ENCODE measurements around the gene CA12. TPM values are rescaled to one million over a fixed set of nuclear protein-coding genes. Genes with fewer than 3 reads are reported as not detected.

Gene CA12
- total and polyA plus RNA-seq, 8 donors, result 7.5 to 49.6 (median 25.9) TPM

GRCh38 chr15:63414474-63415120 is 33.0 kb upstream of the CA12 start:
- FAIRE-seq (no peak), DNase-seq (no peak), ATAC-seq (no peak)
- H3K36me3 ChIP-seq, result no peaks in the 10 kb centered on the region
- H3K27me3 ChIP-seq, result no peaks in the 10 kb centered on the region
- H3K4me3 ChIP-seq, result no peak overlapping the region
- no peak for TF ChIP-seq CTCF (IDR thresholded peaks at IDR 0.05)
- intact Hi-C loops (cut with DNase I), result loop anchor here in 1 of 3 donors (10.0 kb wide), 1 partner anchor 120 kb away; no protein-coding TSS in a partner anchor
- no peaks in the 10 kb centered on the region for H3K9me3 ChIP-seq
- no peaks in the 10 kb centered on the region for H3K4me1 ChIP-seq
- H3K27ac ChIP-seq, result no peak overlapping the region
- WGBS, 2 donors, result 94 to 96% methylated on average over 7 of the region's 7 CpGs

- DNase-seq (no peak), ATAC-seq (no peak), FAIRE-seq (no peak)
- H3K9me3 ChIP-seq, result no peaks in the 10 kb centered on the region
- H3K27me3 ChIP-seq, result no peaks in the 10 kb centered on the region
- WGBS, 2 donors, result 91 to 96% methylated on average over 7 of the region's 7 CpGs
- no peak overlapping the region for H3K4me3 ChIP-seq
- intact Hi-C loops (cut with DNase I), result loop anchor here in 1 of 3 donors (10.0 kb wide), 1 partner anchor 118 kb away; no protein-coding TSS in a partner anchor
- TF ChIP-seq CTCF (IDR thresholded peaks at IDR 0.05), result no peak
- no peaks in the 10 kb centered on the region for H3K4me1 ChIP-seq
- no peaks in the 10 kb centered on the region for H3K36me3 ChIP-seq
- H3K27ac ChIP-seq, result no peak overlapping the region
Measured at GRCh38 chr15:63412551-63412950, 30.9 kb upstream of the CA12 start.

- DNase-seq (no peak), ATAC-seq (no peak), FAIRE-seq (no peak)
- Histone ChIP-seq H3K27ac (no peak overlapping the region), H3K4me1 (no peaks in the 10 kb centered on the region), H3K27me3 (no peaks in the 10 kb centered on the region), H3K4me3 (no peak overlapping the region), H3K36me3 (no peaks in the 10 kb centered on the region), H3K9me3 (no peaks in the 10 kb centered on the region)
- intact Hi-C loops (cut with DNase I), result loop anchor here in 1 of 3 donors (10.0 kb wide), 1 partner anchor 117 kb away; no protein-coding TSS in a partner anchor
- WGBS, 2 donors, result 90 to 91% methylated on average over 4 of the region's 4 CpGs
- no peak for TF ChIP-seq CTCF (IDR thresholded peaks at IDR 0.05)
Measured at GRCh38 chr15:63411866-63412265, 30.2 kb upstream of the CA12 start.

GRCh38 chr15:63409179-63409578 is 27.5 kb upstream of the CA12 start:
- intact Hi-C loops (cut with DNase I), result loop anchor here in 2 of 3 donors (5.0 kb wide), 2 partner anchors 112 to 117 kb away; no protein-coding TSS in a partner anchor
- Histone ChIP-seq H3K36me3 (no peaks in the 10 kb centered on the region), H3K4me3 (no peak overlapping the region), H3K9me3 (no peaks in the 10 kb centered on the region), H3K27me3 (no peaks in the 10 kb centered on the region), H3K4me1 (no peaks in the 10 kb centered on the region), H3K27ac (no peak overlapping the region)
- TF ChIP-seq CTCF (IDR thresholded peaks at IDR 0.05), result no peak
- no peak for FAIRE-seq
- DNase-seq, result no peak
- WGBS, 2 donors, result 93 to 94% methylated on average over 5 of the region's 5 CpGs
- ATAC-seq, result no peak

GRCh38 chr15:63408524-63408923 is 26.9 kb upstream of the CA12 start:
- H3K9me3 ChIP-seq, result no peaks in the 10 kb centered on the region
- H3K4me1 ChIP-seq, result no peaks in the 10 kb centered on the region
- ATAC-seq, result no peak
- H3K36me3 ChIP-seq, result no peaks in the 10 kb centered on the region
- no peak overlapping the region for H3K27ac ChIP-seq
- no peak for FAIRE-seq
- intact Hi-C loops (cut with DNase I), result loop anchor here in 2 of 3 donors (5.0 kb wide), 2 partner anchors 111 to 116 kb away; no protein-coding TSS in a partner anchor
- no peaks in the 10 kb centered on the region for H3K27me3 ChIP-seq
- 78 to 81% methylated on average over 2 of the region's 2 CpGs for WGBS, 2 donors
- no peak for TF ChIP-seq CTCF (IDR thresholded peaks at IDR 0.05)
- no peak for DNase-seq
- H3K4me3 ChIP-seq, result no peak overlapping the region
